GM23338 (cell line): ENCODE measurements around the gene CPSF3. TPM values are rescaled to one million over a fixed set of nuclear protein-coding genes. Genes with fewer than 3 reads are reported as not detected.

ENCODE experiments used
- ATAC-seq: fragments of 200-7000 bp; cut with Tn5 transposase; 3 replicates; pipeline ENCODE4 v1.9.1; 2020
- DNase-seq: peaks from one replicate; pipeline ENCODE4 v3.0.0-alpha.2; 2015; ENCODE audit warnings: low spot score
- H2AFZ ChIP-seq: fragments of 200-600 bp; sonication (generic); 2 replicates; pipeline ENCODE4 v1.8.0; 2016; ENCODE audit warnings: antibody characterized with exemption, mild to moderate bottlenecking, moderate library complexity
- H3F3A ChIP-seq: fragments of 200-600 bp; sonication (generic); replicated peaks from 2 replicates; pipeline ENCODE4 v1.8.0; 2017; ENCODE audit warnings: antibody characterized with exemption, mixed run types, low read depth
- H3K27ac ChIP-seq: fragments of 200-600 bp; sonication (generic); 2 replicates; pipeline ENCODE4 v1.6.1; 2016; ENCODE audit warnings: low read depth
- H3K27me3 ChIP-seq: fragments of 200-600 bp; sonication (generic); 2 replicates; pipeline ENCODE4 v1.8.0; 2016; ENCODE audit warnings: mild to moderate bottlenecking, mixed run types, moderate library complexity; ENCODE audit not compliant: insufficient read depth
- H3K36me3 ChIP-seq: fragments of 200-600 bp; sonication (generic); 2 replicates; pipeline ENCODE4 v1.8.0; 2016; ENCODE audit warnings: mild to moderate bottlenecking; ENCODE audit not compliant: insufficient read depth
- H3K4me1 ChIP-seq: fragments of 200-600 bp; sonication (generic); 2 replicates; pipeline ENCODE4 v1.8.0; 2016; ENCODE audit warnings: mild to moderate bottlenecking, moderate library complexity; ENCODE audit not compliant: insufficient read depth
- H3K4me2 ChIP-seq: fragments of 200-600 bp; sonication (generic); 2 replicates; pipeline ENCODE4 v1.7.1; 2017; ENCODE audit warnings: mixed run types
- H3K4me3 ChIP-seq: fragments of 200-600 bp; sonication (generic); 2 replicates; pipeline ENCODE4 v1.6.1; 2016; ENCODE audit warnings: mixed run types
- H3K79me2 ChIP-seq: fragments of 200-600 bp; sonication (generic); replicated peaks from 2 replicates; pipeline ENCODE4 v1.8.0; 2017; ENCODE audit warnings: mild to moderate bottlenecking; ENCODE audit not compliant: insufficient read depth
- H3K9me2 ChIP-seq: fragments of 200-600 bp; sonication (generic); 2 replicates; pipeline ENCODE4 v1.8.0; 2017; ENCODE audit not compliant: insufficient read depth
- H4K20me1 ChIP-seq: fragments of 200-600 bp; sonication (generic); replicated peaks from 2 replicates; pipeline ENCODE4 v1.8.0; 2017; ENCODE audit warnings: mild to moderate bottlenecking; ENCODE audit not compliant: insufficient read depth
- H3K27ac Mint-ChIP-seq: 2 replicates; pipeline ENCODE4 v1.8.0; 2020; ENCODE audit warnings: inconsistent platforms, mild to moderate bottlenecking, moderate library complexity, mixed read lengths
- H3K27me3 Mint-ChIP-seq: 3 replicates; pipeline ENCODE4 v1.8.0; 2022; ENCODE audit warnings: low read depth, mild to moderate bottlenecking, moderate library complexity, mixed read lengths, inconsistent platforms; ENCODE audit not compliant: insufficient read depth, poor library complexity
- H3K36me3 Mint-ChIP-seq: 3 replicates; pipeline ENCODE4 v1.8.0; 2021; ENCODE audit warnings: low read depth, mild to moderate bottlenecking, inconsistent platforms, moderate library complexity, mixed read lengths
- H3K4me1 Mint-ChIP-seq: 3 replicates; pipeline ENCODE4 v1.8.0; 2020; ENCODE audit warnings: mild to moderate bottlenecking, inconsistent platforms, mixed read lengths
- H3K4me3 Mint-ChIP-seq: 3 replicates; pipeline ENCODE4 v1.8.0; 2021; ENCODE audit warnings: moderate library complexity, mild to moderate bottlenecking, inconsistent platforms, mixed read lengths
- H3K9me3 Mint-ChIP-seq: 3 replicates; pipeline ENCODE4 v1.8.0; 2020; ENCODE audit warnings: moderate library complexity, mild to moderate bottlenecking, inconsistent platforms, mixed read lengths
- CTCF ChIP-seq, 2 experiments: fragments of 200-600 bp in 1 of 2; sonication (generic) in 1 of 2; conservative IDR thresholded peaks; 2 replicates each; pipeline versions ENCODE4 v1.5.1 to v1.6.1; 2016 to 2017; ENCODE audit warnings: antibody characterized with exemption in 2 of 2, low read depth in 2 of 2, mild to moderate bottlenecking in 2 of 2, moderate library complexity in 1 of 2
- ETS1 ChIP-seq: IDR thresholded peaks from 2 replicates; pipeline ENCODE4 v1.6.1; 2016; ENCODE audit warnings: antibody characterized with exemption
- EZH2 ChIP-seq: fragments of 200-600 bp; sonication (generic); IDR thresholded peaks from one replicate; pipeline ENCODE4 v1.8.0; 2017; ENCODE audit warnings: antibody characterized with exemption, mild to moderate bottlenecking, low read depth; ENCODE audit not compliant: unreplicated experiment
- JUNB ChIP-seq: IDR thresholded peaks from one replicate; pipeline ENCODE4 v1.6.1; 2016; ENCODE audit warnings: antibody characterized with exemption; ENCODE audit not compliant: unreplicated experiment
- POLR2AphosphoS5 ChIP-seq: IDR thresholded peaks from 2 replicates; pipeline ENCODE4 v1.6.1; 2016; ENCODE audit warnings: antibody characterized with exemption, low read depth
- REST ChIP-seq: IDR thresholded peaks from one replicate; pipeline ENCODE4 v1.6.1; 2018; ENCODE audit warnings: antibody characterized with exemption; ENCODE audit not compliant: unreplicated experiment
- STAT1 ChIP-seq: IDR thresholded peaks from one replicate; pipeline ENCODE4 v1.6.1; 2016; ENCODE audit warnings: antibody characterized with exemption; ENCODE audit not compliant: unreplicated experiment
- ZNF114 ChIP-seq: fragments of 250-450 bp; sonication (Bioruptor Pico); IDR thresholded peaks from 2 replicates; pipeline ENCODE4 v1.5.0; 2020; ENCODE audit warnings: mild to moderate bottlenecking, moderate library complexity
- ZNF331 ChIP-seq: fragments of 250-450 bp; sonication (Bioruptor Pico); IDR thresholded peaks from 2 replicates; pipeline ENCODE4 v1.5.0; 2020; ENCODE audit warnings: low read depth, mild to moderate bottlenecking, moderate library complexity
- ZNF462 ChIP-seq: fragments of 250-450 bp; sonication (Bioruptor Pico); IDR thresholded peaks from 2 replicates; pipeline ENCODE4 v1.5.0; 2020; ENCODE audit warnings: mild to moderate bottlenecking, moderate library complexity
- polyA plus RNA-seq: library from polyadenylated mRNA; unstranded; fragments of >200 nt; fragmentation: Nextera tagmentation; extraction: Ambion mirVana; gene quantifications from 2 replicates; pipeline ENCODE4 v1.2.1, GENCODE V29; 2016
- total RNA-seq: library from RNA; depleted of rRNA; stranded (reverse); fragments of >200 nt; shearing (Covaris generic); gene quantifications from 2 replicates; pipeline ENCODE4 v1.2.3, GENCODE V29; 2014

The CPSF3 gene
- total and polyA plus RNA-seq, 2 experiments from 2014 or later, result 77.1 to 105 TPM

GRCh38 chr2:9497017-9497416 is 73.6 kb downstream of the CPSF3 start:
- H3K27me3 Mint-ChIP-seq, result peaks cover 6% of the 10 kb centered on the region
- Histone ChIP-seq H2AFZ (no peak overlapping the region), H3K36me3 (peaks cover 22% of the 10 kb centered on the region; the same call in 1 of the 2 replicates), H3F3A (no peaks in the 10 kb centered on the region), H4K20me1 (0 out of 2 replicates have a peak, but pooled peaks cover 5% of the 10 kb centered on the region), H3K27me3 (no peaks in the 10 kb centered on the region), H3K27ac (no peak overlapping the region), H3K79me2 (no peaks in the 10 kb centered on the region), H3K9me2 (no peaks in the 10 kb centered on the region), H3K4me3 (no peak overlapping the region), H3K4me2 (no peak overlapping the region), H3K4me1 (no peaks in the 10 kb centered on the region)
- ATAC-seq, result peak; percentile 38; the same call in 1 of the 3 replicates
- H3K9me3 Mint-ChIP-seq, result no peaks in the 10 kb centered on the region
- no peak overlapping the region for H3K4me3 Mint-ChIP-seq
- peaks cover 53% of the 10 kb centered on the region for H3K36me3 Mint-ChIP-seq
- H3K27ac Mint-ChIP-seq, result peak overlapping the region; percentile 42; the same call in 1 of the 2 replicates
- no peak for TF ChIP-seq ZNF331
- no peak for TF ChIP-seq EZH2
- TF ChIP-seq JUNB, result no peak
- TF ChIP-seq REST, result no peak
- TF ChIP-seq ZNF114 (CRISPR knock-in tag), result no peak
- no peak for TF ChIP-seq CTCF (conservative IDR thresholded peaks at IDR 0.05; ENCODE audit: low read depth in 2 of 2)
- no peak for DNase-seq
- peaks cover 11% of the 10 kb centered on the region; the same call in 2 of the 3 replicates for H3K4me1 Mint-ChIP-seq

GRCh38 chr2:9498210-9498609 is 74.8 kb downstream of the CPSF3 start:
- Histone ChIP-seq H3K4me1 (no peaks in the 10 kb centered on the region), H3K9me2 (no peaks in the 10 kb centered on the region), H2AFZ (no peak overlapping the region), H3K79me2 (no peaks in the 10 kb centered on the region), H3K27me3 (no peaks in the 10 kb centered on the region), H3K4me2 (no peak overlapping the region), H3K36me3 (peaks cover 13% of the 10 kb centered on the region; the same call in 1 of the 2 replicates), H3K27ac (no peak overlapping the region), H3K4me3 (no peak overlapping the region), H3F3A (no peaks in the 10 kb centered on the region), H4K20me1 (0 out of 2 replicates have a peak, but pooled peaks cover 5% of the 10 kb centered on the region)
- H3K4me3 Mint-ChIP-seq, result no peak overlapping the region
- H3K27me3 Mint-ChIP-seq, result peaks cover 6% of the 10 kb centered on the region
- H3K4me1 Mint-ChIP-seq, result peaks cover 11% of the 10 kb centered on the region; the same call in 2 of the 3 replicates
- ATAC-seq (no peak), DNase-seq (no peak)
- no peaks in the 10 kb centered on the region for H3K9me3 Mint-ChIP-seq
- H3K27ac Mint-ChIP-seq, result no peak overlapping the region; the same call in 1 of the 2 replicates
- H3K36me3 Mint-ChIP-seq, result peaks cover 52% of the 10 kb centered on the region
- TF ChIP-seq ZNF331 (no peak), ETS1 (no peak), POLR2AphosphoS5 (no peak), STAT1 (no peak), ZNF462 (CRISPR knock-in tag) (no peak)
